GM19395 (cell line): ENCODE data around the gene FLAD1.

Source experiments
- ATAC-seq: cut with Tn5 transposase; IDR thresholded peaks from one replicate; pipeline ENCODE4 v1.9.1; 2021; ENCODE audit warnings: mild to moderate bottlenecking, moderate library complexity; ENCODE audit not compliant: unreplicated experiment

Gene FLAD1

GRCh38 chr1:155002464-155003226 lies 19.5 kb downstream of the FLAD1 start, which contains the start of gene ZBTB7B:
Gene ZBTB7B, plus strand, starts transcription at chr1:155002802. Its CDS starts 11,859 bp downstream, at chr1:155014661.
- ATAC-seq, result no peak

GRCh38 chr1:155003227-155003765 lies 20.2 kb downstream of the FLAD1 start:
- no peak for ATAC-seq

DNA sequence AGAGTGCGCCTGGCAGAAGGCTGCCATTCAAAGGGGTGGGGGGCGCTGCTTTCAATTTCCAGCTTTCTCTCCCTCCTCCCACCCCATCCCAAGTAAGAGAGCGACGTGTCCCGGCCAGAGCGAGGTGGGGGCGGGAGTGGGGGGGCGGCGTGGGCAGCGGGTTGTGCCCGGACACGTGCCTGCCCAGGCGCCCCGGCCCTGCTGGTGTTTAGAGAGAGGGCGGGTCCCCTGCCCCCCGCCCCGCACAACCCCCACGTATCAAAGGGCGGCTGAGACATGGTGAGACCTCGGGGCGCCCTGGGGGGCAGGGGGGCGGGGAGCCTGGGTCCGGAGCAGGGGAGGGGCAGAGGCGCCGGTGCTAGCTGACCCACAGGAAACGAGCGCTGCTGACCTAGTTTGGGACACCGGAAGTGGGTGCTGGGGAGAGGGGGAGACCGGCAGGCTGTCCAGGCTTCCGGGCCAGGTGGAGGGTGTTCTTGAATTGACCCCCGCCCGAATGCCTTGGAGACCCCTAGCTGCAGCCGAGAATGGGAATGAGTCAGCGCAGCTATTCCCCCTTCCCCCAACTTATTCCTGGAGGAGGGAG lies 20.7 kb downstream of the FLAD1 start:
- ATAC-seq, result no peak

DNA sequence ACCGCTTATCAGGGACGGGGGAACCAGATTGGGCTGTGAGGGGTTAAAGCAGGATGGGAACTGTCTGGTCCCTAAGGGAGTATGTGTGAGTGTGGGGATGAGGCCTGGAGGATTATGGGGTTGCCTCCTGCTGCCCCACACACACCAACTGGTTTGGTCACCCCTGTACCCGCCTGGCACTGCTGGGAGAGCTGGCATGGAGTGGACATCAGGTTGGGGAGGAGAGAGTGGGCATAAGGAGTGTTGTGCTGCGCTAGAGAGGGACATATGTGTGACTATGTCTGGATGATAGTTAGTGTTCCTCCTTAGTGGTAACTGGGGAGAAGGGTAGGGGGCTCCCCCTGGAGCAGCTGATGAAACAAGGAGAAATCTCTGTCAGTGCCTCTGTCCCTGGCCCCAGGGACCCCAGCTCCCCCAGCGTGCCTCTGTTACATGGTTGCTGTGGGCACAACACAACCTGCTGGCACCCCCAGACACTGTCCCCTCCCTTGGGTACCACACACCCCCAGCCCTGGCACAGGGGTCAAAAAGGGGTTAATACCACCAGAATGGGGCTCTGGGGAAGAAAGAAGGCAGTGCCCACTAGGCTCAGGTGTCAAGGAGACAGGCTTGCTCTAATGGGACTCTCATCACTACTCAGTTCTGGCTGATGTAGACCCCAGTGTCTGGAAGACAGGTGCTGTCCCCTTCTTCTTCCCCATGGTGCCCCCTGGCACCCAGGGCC lies 21.4 kb downstream of the FLAD1 start:
- ATAC-seq, result no peak

DNA sequence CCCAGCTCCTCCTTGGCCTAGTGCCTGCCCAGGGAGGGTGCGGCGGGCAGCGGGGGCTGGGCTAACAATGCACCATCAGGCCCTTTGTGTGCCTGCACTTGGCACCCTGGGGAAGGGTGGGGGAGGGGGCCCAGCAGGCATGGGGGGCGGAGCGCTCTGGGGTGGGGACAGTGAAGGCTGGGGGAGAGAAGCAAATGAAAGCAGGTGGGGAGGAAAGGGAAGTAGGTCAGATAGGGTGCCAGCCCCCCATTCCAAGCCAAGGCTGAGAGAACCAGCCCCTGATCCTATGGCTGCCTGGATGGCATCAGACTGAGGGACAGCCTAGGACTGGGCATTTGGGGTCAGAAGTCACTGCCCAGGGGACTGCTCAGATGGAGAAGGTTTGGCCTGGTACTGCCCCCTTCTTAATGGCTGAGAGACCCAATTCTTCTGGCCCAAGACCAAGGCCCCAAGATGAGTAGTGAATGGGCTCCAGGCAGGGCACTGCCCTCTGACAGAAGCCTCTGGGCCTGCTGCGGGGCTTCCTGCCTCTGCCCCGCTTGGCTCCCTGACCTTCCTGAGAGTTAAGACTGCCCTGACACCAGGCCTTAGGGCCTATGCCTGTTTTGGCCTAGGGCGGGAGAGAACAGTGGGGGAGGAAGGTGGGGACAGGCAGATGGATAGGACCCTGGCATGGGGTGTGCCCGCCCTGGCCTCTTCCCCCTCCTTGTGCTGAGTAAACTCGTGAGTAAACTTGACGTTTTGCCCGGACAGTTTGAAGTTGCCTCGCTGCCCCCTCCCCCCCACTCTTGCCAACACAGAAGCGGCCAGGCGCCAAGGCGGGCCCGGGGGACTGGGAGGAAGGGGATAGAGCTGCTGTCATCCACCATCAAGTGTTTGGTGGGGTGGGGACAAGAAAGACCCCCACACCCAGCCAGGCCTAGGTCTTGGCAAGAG lies 22.2 kb downstream of the FLAD1 start:
- no peak for ATAC-seq

- no peak for ATAC-seq
Measured at GRCh38 chr1:155006601-155007101, 23.5 kb downstream of the FLAD1 start.

DNA sequence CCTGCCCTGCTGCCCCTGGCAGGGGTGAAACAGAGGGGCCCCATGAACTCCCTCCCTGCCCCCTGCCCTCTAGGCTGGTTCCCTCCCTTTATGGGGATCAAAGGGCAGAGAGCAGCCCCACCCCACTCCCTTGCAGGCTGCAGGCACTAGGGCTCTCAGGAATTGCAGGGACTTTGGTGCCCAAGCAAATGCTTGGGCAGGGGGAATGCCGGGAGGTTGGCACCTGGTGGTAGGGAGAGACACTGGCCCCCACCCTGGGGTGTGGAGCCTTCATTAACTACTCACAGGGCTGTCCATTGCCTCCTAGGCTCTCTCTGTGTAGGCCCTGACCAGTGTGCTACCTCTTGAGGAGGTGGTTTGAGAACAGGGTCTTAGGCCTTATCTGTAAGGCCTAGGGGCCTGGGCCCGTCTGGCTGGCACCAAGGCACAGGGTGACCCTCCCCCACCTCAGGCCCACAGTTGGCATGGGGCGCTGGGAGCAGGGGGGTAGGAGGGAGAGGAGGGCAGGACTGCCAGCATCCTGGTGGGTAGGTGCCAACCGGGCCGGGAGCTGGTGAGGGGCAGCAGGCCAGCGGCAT lies 24.2 kb downstream of the FLAD1 start:
- no peak for ATAC-seq

GRCh38 chr1:155008015-155008941 lies 25.1 kb downstream of the FLAD1 start:
- no peak for ATAC-seq

DNA sequence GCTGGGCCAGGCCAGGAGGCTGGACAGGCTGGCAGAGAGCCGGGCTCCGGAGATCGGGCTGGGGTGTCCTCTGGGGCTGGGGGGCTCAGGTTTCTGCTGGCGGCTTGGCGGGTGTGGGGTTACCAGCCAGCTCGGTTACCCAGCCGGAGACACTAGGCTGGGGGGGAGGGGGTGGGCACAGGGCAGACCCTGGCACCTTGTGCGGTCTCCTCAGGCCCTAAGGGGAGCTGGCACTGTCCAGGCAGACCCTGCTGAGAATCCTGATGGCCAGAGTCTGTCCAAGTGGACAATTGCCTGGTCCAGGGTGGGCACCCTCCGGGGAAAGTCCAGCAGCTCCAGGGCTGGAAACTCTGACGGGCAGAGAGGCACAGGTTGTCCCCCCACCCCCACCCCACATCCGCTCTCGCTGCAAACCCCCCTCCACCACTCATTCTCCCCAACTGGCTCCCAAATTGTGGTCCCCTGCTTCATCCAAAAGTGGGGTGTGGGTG lies 26.1 kb downstream of the FLAD1 start:
- ATAC-seq, result no peak

DNA sequence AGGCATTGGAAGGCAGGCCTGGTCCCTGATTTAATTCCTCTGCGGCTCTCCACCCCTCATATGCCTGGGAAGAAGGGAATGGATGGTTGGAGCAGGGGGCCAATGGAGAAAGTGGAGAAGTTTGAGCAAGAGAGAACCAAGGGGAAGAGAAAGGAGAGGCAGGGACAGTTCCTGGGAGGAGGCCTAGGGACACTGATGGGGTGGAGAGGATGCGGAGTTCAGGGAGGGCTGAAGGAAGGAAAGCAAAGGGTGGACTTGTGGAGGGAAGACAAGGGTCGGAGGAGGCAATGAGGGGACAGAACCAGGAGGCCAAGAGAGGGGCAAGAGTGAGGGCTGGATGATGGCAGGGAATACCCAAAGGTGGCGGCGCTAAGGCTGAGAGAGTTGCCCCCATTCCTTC lies 26.6 kb downstream of the FLAD1 start:
- ATAC-seq, result no peak

DNA sequence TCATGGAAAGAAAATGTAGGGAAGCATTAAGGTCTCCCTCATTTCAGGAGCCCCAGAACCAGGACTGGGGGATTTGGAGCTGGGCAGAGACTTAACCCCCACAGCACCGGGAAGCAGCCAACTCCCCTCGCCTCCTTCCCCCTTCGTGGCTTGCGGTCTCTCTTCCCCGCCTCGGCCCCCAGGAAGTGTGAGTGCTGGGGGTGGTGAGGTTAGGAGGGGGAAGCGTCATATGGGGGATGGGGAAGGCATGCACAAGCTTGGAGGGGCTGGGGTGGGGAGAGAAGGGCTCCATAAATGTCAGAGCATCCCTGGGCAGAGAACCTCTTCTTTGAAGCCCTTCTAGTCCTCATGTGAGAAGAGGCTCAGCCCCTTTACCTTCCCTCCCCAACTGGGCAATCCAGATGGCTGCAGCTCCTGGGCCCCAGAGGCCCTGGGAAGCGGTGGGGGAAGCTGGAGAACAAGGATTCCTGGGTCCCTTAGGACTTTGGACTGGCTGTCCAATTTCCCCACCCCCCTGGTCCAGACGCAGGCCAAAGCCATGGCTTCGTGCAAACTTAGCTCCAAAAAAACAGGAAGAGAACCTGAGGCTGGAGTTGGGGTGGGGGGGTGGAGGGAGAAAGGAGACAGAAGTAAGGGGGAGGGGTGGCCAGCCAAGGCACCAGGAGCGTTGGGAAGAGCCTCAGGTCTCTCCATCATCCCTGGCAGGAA lies 27.2 kb downstream of the FLAD1 start:
- no peak for ATAC-seq

DNA sequence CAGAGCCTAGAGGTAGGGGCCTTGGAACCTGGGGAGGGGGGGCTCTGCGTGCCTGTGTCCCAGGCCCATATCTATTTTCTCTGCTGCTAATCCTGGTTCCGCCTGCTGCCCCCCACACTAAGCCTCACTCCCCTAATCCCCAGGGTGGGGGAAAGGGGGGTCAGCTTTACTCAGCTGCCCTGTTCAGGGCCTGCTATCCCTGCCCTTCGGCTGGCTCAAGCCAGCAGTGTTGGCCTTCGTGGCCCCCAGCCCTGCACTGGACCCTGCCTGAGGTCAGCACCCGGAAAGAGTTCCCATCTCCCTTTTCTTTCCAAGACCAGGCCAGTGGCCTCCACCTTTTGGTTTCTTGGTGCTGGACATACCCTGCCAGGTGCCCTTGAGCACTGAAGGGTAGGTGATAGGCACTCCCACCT lies 27.9 kb downstream of the FLAD1 start:
- no peak for ATAC-seq

GRCh38 chr1:155011437-155012025 lies 28.4 kb downstream of the FLAD1 start:
- no peak for ATAC-seq

- no peak for ATAC-seq
Measured at GRCh38 chr1:155012026-155012546, 28.9 kb downstream of the FLAD1 start.

GRCh38 chr1:155012776-155013602 lies 29.8 kb downstream of the FLAD1 start:
- no peak for ATAC-seq

GRCh38 chr1:155013632-155014031 lies 30.5 kb downstream of the FLAD1 start:
- no peak for ATAC-seq
